HUES6 (cell line): ENCODE measurements around the gene KCTD1.

ENCODE experiments used
- H3K27ac ChIP-seq: 2 replicates; pipeline ENCODE4 v1.7.0; 2013; ENCODE audit warnings: low read depth, mild to moderate bottlenecking, low read length, inconsistent platforms
- H3K27me3 ChIP-seq: 2 replicates; pipeline ENCODE4 v1.6.1; 2013; ENCODE audit warnings: low read length; ENCODE audit not compliant: control insufficient read depth, insufficient read depth
- H3K36me3 ChIP-seq: 2 replicates; pipeline ENCODE4 v1.6.1; 2013; ENCODE audit warnings: low read length; ENCODE audit not compliant: control insufficient read depth, insufficient read depth
- H3K4me1 ChIP-seq: 2 replicates; pipeline ENCODE4 v1.6.1; 2013; ENCODE audit warnings: low read length; ENCODE audit not compliant: control insufficient read depth, insufficient read depth
- H3K4me3 ChIP-seq: 2 replicates; pipeline ENCODE4 v1.5.1; 2013; ENCODE audit warnings: low read depth, low read length
- H3K9ac ChIP-seq: one replicate; pipeline ENCODE4 v1.6.1; 2013; ENCODE audit warnings: mild to moderate bottlenecking, low read length
- H3K9me3 ChIP-seq: 2 replicates; pipeline ENCODE4 v1.6.1; 2013; ENCODE audit warnings: low read depth, low read length; ENCODE audit not compliant: control insufficient read depth, insufficient read depth

KCTD1 gene

GRCh38 chr18:26493021-26493420 lies 55.3 kb downstream of the KCTD1 start:
- no peak overlapping the region for H3K27ac ChIP-seq
- H3K27me3 ChIP-seq: no peaks in the 10 kb centered on the region
- no peaks in the 10 kb centered on the region for H3K36me3 ChIP-seq
- H3K9me3 ChIP-seq: no peaks in the 10 kb centered on the region
- H3K9ac ChIP-seq: no peak overlapping the region
- no peak overlapping the region for H3K4me3 ChIP-seq
- H3K4me1 ChIP-seq: no peaks in the 10 kb centered on the region

GRCh38 chr18:26491194-26491816 lies 57.0 kb downstream of the KCTD1 start:
- Histone ChIP-seq H3K27me3 (no peaks in the 10 kb centered on the region), H3K27ac (no peak overlapping the region), H3K4me1 (no peaks in the 10 kb centered on the region), H3K9me3 (no peaks in the 10 kb centered on the region), H3K4me3 (no peak overlapping the region), H3K9ac (no peak overlapping the region), H3K36me3 (no peaks in the 10 kb centered on the region)

GRCh38 chr18:26489881-26490280 lies 58.5 kb downstream of the KCTD1 start:
- H3K36me3 ChIP-seq: no peaks in the 10 kb centered on the region
- H3K9me3 ChIP-seq: no peaks in the 10 kb centered on the region
- no peak overlapping the region for H3K9ac ChIP-seq
- H3K27ac ChIP-seq: no peak overlapping the region
- no peaks in the 10 kb centered on the region for H3K4me1 ChIP-seq
- no peak overlapping the region for H3K4me3 ChIP-seq
- H3K27me3 ChIP-seq: no peaks in the 10 kb centered on the region

GRCh38 chr18:26489191-26489590 lies 59.2 kb downstream of the KCTD1 start:
- Histone ChIP-seq H3K27ac (no peak overlapping the region), H3K36me3 (no peaks in the 10 kb centered on the region), H3K9me3 (no peaks in the 10 kb centered on the region), H3K27me3 (no peaks in the 10 kb centered on the region), H3K4me3 (no peak overlapping the region), H3K4me1 (no peaks in the 10 kb centered on the region), H3K9ac (no peak overlapping the region)

GRCh38 chr18:26488417-26489009 lies 59.8 kb downstream of the KCTD1 start:
- Histone ChIP-seq H3K36me3 (no peaks in the 10 kb centered on the region), H3K9ac (no peak overlapping the region), H3K27me3 (no peaks in the 10 kb centered on the region), H3K4me1 (no peaks in the 10 kb centered on the region), H3K4me3 (no peak overlapping the region), H3K27ac (no peak overlapping the region), H3K9me3 (no peaks in the 10 kb centered on the region)

- no peaks in the 10 kb centered on the region for H3K36me3 ChIP-seq
- H3K4me1 ChIP-seq: peaks cover 5% of the 10 kb centered on the region
- H3K27me3 ChIP-seq: no peaks in the 10 kb centered on the region
- no peaks in the 10 kb centered on the region for H3K9me3 ChIP-seq
- H3K27ac ChIP-seq: no peak overlapping the region
- H3K4me3 ChIP-seq: no peak overlapping the region
- no peak overlapping the region for H3K9ac ChIP-seq
Observed at GRCh38 chr18:26487437-26487836, 60.9 kb downstream of the KCTD1 start.

- peaks cover 31% of the 10 kb centered on the region for H3K4me1 ChIP-seq
- H3K9ac ChIP-seq: no peak overlapping the region
- H3K27me3 ChIP-seq: no peaks in the 10 kb centered on the region
Observed at GRCh38 chr18:26483633-26484032, 64.7 kb downstream of the KCTD1 start.

GRCh38 chr18:26482569-26482968 lies 65.8 kb downstream of the KCTD1 start:
- H3K9ac ChIP-seq: no peak overlapping the region
- no peaks in the 10 kb centered on the region for H3K27me3 ChIP-seq
- H3K9me3 ChIP-seq: no peaks in the 10 kb centered on the region
- H3K4me1 ChIP-seq: peaks cover 40% of the 10 kb centered on the region
- no peaks in the 10 kb centered on the region for H3K36me3 ChIP-seq
- no peak overlapping the region for H3K27ac ChIP-seq
- no peak overlapping the region for H3K4me3 ChIP-seq

More at GRCh38 chr18:26483633-26484032, 64.7 kb downstream of the KCTD1 start:
- Histone ChIP-seq H3K9me3 (no peaks in the 10 kb centered on the region), H3K4me3 (no peak overlapping the region), H3K27ac (no peak overlapping the region), H3K36me3 (no peaks in the 10 kb centered on the region)

- H3K9ac ChIP-seq: no peak overlapping the region
- no peak overlapping the region for H3K27ac ChIP-seq
- H3K9me3 ChIP-seq: no peaks in the 10 kb centered on the region
- no peaks in the 10 kb centered on the region for H3K36me3 ChIP-seq
- no peaks in the 10 kb centered on the region for H3K27me3 ChIP-seq
- peaks cover 40% of the 10 kb centered on the region for H3K4me1 ChIP-seq
- H3K4me3 ChIP-seq: no peak overlapping the region
Observed at GRCh38 chr18:26480897-26481795, 67.2 kb downstream of the KCTD1 start.

GRCh38 chr18:26479681-26480079 lies 68.7 kb downstream of the KCTD1 start:
- H3K9ac ChIP-seq: peak overlapping the region; percentile 14
- no peaks in the 10 kb centered on the region for H3K27me3 ChIP-seq
- no peaks in the 10 kb centered on the region for H3K9me3 ChIP-seq
- H3K4me3 ChIP-seq: no peak overlapping the region
- peak overlapping the region; percentile 43 for H3K27ac ChIP-seq
- no peaks in the 10 kb centered on the region; the same call in 1 of the 2 replicates for H3K36me3 ChIP-seq
- peaks cover 40% of the 10 kb centered on the region for H3K4me1 ChIP-seq
